GM23248 (cell line): Measurements from ENCODE around the gene TSSK2.

Experiments
- EZH2 ChIP-seq: fragments of 200-600 bp; sonication (generic); IDR thresholded peaks from 2 replicates; pipeline ENCODE4 v1.6.1; 2018; ENCODE audit warnings: antibody characterized with exemption, mild to moderate bottlenecking; ENCODE audit not compliant: insufficient read depth, poor library complexity, severe bottlenecking
- EZH2phosphoT487 ChIP-seq: fragments of 200-600 bp; sonication (generic); IDR thresholded peaks from 2 replicates; pipeline ENCODE4 v1.6.1; 2018; ENCODE audit warnings: antibody characterized with exemption, moderate library complexity, mild to moderate bottlenecking, low read depth; ENCODE audit not compliant: insufficient read depth

GRCh38 chr22:19118329-19118880 lies 12.7 kb upstream of the TSSK2 start:
- TF ChIP-seq EZH2 = no peak
- no peak for TF ChIP-seq EZH2phosphoT487
